ENCODE measurements around the gene SAMMSON.

The SAMMSON gene

DNA sequence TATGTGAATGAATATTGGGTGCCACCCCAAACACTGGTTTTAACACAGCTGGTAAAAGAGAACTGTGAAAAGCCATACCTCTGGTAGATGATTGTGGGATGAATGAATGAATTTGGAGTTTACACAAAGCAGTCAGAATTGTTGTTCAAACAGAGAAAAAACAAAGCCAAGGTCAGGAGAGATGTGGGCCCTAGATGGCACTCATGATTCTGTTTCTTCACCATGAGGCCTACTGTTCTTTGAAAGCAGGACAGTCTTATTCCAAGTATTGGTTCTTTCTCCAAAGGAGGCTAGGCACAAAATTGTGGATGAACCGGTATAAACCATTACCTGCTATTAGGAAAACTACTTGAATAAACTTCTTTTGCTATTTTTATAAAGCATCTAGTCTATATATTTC, 97.6 kb downstream of the SAMMSON start:
- no peaks in the 10 kb centered on the region for H3K27me3 ChIP-seq (ENCODE audit: insufficient read depth, insufficient read length)
- H3K4me1 ChIP-seq (ENCODE audit: insufficient read depth, insufficient read length) = no peaks in the 10 kb centered on the region
- H3K36me3 ChIP-seq (ENCODE audit: insufficient read depth, insufficient read length, low read length) = no peaks in the 10 kb centered on the region
- TF ChIP-seq YY1 (IDR thresholded peaks at IDR 0.05; ENCODE audit: insufficient read depth, insufficient read length) (no peak), SUZ12 (IDR thresholded peaks at IDR 0.05; ENCODE audit: extremely low read depth, insufficient read depth, insufficient read length) (no peak), ZNF274 (IDR thresholded peaks at IDR 0.05; ENCODE audit: low read depth, low read length) (no peak)
- DNase-seq (ENCODE audit: low read depth, low spot score) = no peak
- H3K9ac ChIP-seq (ENCODE audit: insufficient read length, low read depth) = no peak overlapping the region
- no peak overlapping the region for H3K4me3 ChIP-seq (ENCODE audit: insufficient read length, low read depth)
- H3K9me3 ChIP-seq (ENCODE audit: insufficient read depth, low read length) = no peaks in the 10 kb centered on the region

DNA sequence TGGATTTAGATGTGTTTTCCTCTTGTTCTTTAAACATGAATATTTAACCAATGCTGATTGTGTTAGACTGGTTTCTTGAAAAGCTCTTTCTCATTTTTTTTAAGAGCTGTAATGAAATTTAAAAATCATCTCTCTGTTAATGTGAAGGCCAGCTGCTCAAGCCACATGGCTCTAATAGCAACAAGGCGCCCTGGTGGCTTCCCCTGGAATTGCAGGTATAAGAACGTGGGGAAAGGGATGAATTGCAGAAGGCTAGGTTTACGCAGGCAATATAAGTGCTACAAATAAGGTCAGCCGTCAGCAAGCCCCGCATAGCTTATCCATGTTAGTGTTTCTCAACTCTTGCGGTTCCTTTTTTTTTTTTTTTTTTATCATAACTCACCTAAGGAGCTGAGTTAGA, 108.5 kb downstream of the SAMMSON start:
- no peak overlapping the region for H3K9ac ChIP-seq (ENCODE audit: insufficient read length, low read depth)
- H3K9me3 ChIP-seq (ENCODE audit: insufficient read depth, low read length) = no peaks in the 10 kb centered on the region
- no peaks in the 10 kb centered on the region for H3K27me3 ChIP-seq (ENCODE audit: insufficient read depth, insufficient read length)
- H3K36me3 ChIP-seq (ENCODE audit: insufficient read depth, insufficient read length, low read length) = no peaks in the 10 kb centered on the region
- H3K4me3 ChIP-seq (ENCODE audit: insufficient read length, low read depth) = no peak overlapping the region
- DNase-seq (ENCODE audit: low read depth, low spot score) = peak; percentile 39
- no peaks in the 10 kb centered on the region for H3K4me1 ChIP-seq (ENCODE audit: insufficient read depth, insufficient read length)
- TF ChIP-seq YY1 (IDR thresholded peaks at IDR 0.05; ENCODE audit: insufficient read depth, insufficient read length) = no peak
- TF ChIP-seq ZNF274 (IDR thresholded peaks at IDR 0.05; ENCODE audit: low read depth, low read length) = no peak
- TF ChIP-seq SUZ12 (IDR thresholded peaks at IDR 0.05; ENCODE audit: extremely low read depth, insufficient read depth, insufficient read length) = no peak

DNA sequence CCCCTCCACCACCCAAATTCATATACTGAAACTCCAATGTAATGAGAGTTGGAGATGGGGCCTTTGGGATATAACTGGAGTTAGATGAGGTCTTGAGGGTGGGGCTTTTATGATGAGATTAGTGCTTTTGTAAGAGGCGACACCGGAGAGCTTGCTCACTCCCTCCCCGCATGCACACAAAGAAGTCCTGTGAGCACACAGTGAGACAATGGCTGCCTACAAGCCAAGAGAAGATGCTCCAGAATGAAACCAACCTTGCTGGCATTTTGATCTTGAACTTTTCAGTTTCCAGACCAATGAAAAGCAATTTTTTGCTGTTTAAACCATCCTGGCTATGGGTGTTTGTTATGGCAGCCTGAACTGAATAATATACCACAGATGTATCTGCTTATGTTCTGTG, 109.0 kb downstream of the SAMMSON start:
- Histone ChIP-seq H3K36me3 (ENCODE audit: insufficient read depth, insufficient read length, low read length) (no peaks in the 10 kb centered on the region), H3K27me3 (ENCODE audit: insufficient read depth, insufficient read length) (no peaks in the 10 kb centered on the region), H3K9ac (ENCODE audit: insufficient read length, low read depth) (no peak overlapping the region), H3K4me1 (ENCODE audit: insufficient read depth, insufficient read length) (no peaks in the 10 kb centered on the region), H3K4me3 (ENCODE audit: insufficient read length, low read depth) (no peak overlapping the region), H3K9me3 (ENCODE audit: insufficient read depth, low read length) (no peaks in the 10 kb centered on the region)
- no peak for DNase-seq (ENCODE audit: low read depth, low spot score)
- TF ChIP-seq ZNF274 (IDR thresholded peaks at IDR 0.05; ENCODE audit: low read depth, low read length) (no peak), SUZ12 (IDR thresholded peaks at IDR 0.05; ENCODE audit: extremely low read depth, insufficient read depth, insufficient read length) (no peak), YY1 (IDR thresholded peaks at IDR 0.05; ENCODE audit: insufficient read depth, insufficient read length) (no peak)

DNA sequence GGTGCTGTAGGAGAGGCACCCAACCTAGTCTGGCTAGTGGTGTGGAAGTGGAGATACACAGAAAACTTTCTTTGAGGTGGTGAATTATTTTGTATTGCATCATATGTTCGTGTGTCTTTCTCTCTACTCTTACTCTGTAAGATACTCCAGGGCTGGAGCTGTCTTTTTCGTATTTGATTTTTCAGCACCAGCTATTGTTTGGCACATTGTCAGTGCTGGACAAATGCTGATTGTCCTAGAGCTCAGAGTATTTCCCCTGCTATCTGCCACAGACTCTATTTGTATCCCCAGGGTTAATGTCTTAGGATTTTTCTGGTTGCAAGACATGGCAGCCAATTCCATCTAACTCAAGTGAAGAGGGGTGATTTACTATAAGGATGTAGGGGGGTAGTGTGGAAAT, 110.5 kb downstream of the SAMMSON start:
- no peak for TF ChIP-seq ZNF274 (IDR thresholded peaks at IDR 0.05; ENCODE audit: low read depth, low read length)
- no peak for TF ChIP-seq YY1 (IDR thresholded peaks at IDR 0.05; ENCODE audit: insufficient read depth, insufficient read length)
- no peak for TF ChIP-seq SUZ12 (IDR thresholded peaks at IDR 0.05; ENCODE audit: extremely low read depth, insufficient read depth, insufficient read length)
- DNase-seq (ENCODE audit: low read depth, low spot score) = no peak

DNA sequence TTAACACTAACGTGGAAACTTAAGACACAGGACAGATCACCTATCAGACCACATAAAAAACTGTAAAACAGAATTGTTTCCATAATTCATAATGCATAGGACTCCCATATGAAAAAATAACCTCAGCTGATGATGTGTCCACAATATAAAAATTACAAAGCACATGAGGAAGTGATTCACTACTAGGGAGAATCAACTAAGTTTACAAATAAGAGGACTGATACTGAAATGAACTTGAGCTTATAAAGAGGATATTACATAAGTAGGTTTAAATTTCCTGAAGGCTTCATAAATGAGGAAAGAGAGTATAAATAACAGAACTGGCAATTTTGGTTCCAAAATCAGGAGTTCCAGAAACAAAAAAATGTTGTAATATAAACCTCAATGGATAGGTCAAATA, 111.9 kb downstream of the SAMMSON start:
- H3K9ac ChIP-seq (ENCODE audit: insufficient read length, low read depth) = no peak overlapping the region

More for the DNA sequence above, 110.5 kb downstream of the SAMMSON start:
- H3K36me3 ChIP-seq (ENCODE audit: insufficient read depth, insufficient read length, low read length) = no peaks in the 10 kb centered on the region
- no peak overlapping the region for H3K4me3 ChIP-seq (ENCODE audit: insufficient read length, low read depth)
- H3K9me3 ChIP-seq (ENCODE audit: insufficient read depth, low read length) = no peaks in the 10 kb centered on the region
- H3K4me1 ChIP-seq (ENCODE audit: insufficient read depth, insufficient read length) = no peaks in the 10 kb centered on the region
- H3K9ac ChIP-seq (ENCODE audit: insufficient read length, low read depth) = no peak overlapping the region
- H3K27me3 ChIP-seq (ENCODE audit: insufficient read depth, insufficient read length) = no peaks in the 10 kb centered on the region

DNA sequence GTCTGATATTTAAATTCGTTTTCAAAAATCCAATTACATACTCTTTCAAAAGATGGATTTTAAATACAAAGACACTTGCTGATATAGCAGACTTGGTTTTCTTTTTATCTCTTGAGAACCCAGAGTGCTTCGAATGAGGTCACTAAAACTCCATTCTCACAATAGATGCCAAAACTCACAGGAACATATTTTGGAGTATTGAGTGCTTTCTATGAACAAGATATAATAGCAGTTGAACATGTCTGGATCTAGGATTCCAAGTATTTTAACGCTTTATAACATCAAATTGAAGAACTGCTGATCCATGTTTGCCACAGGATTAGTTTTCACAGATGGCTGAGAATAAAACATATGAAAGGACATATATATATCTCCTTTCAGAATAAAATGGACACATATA, 113.2 kb downstream of the SAMMSON start:
- Histone ChIP-seq H3K4me3 (ENCODE audit: insufficient read length, low read depth) (no peak overlapping the region), H3K36me3 (ENCODE audit: insufficient read depth, insufficient read length, low read length) (no peaks in the 10 kb centered on the region), H3K9ac (ENCODE audit: insufficient read length, low read depth) (no peak overlapping the region), H3K9me3 (ENCODE audit: insufficient read depth, low read length) (no peaks in the 10 kb centered on the region), H3K27me3 (ENCODE audit: insufficient read depth, insufficient read length) (no peaks in the 10 kb centered on the region), H3K4me1 (ENCODE audit: insufficient read depth, insufficient read length) (no peaks in the 10 kb centered on the region)
- DNase-seq (ENCODE audit: low read depth, low spot score) = no peak
- TF ChIP-seq ZNF274 (IDR thresholded peaks at IDR 0.05; ENCODE audit: low read depth, low read length) = no peak
- no peak for TF ChIP-seq SUZ12 (IDR thresholded peaks at IDR 0.05; ENCODE audit: extremely low read depth, insufficient read depth, insufficient read length)
- no peak for TF ChIP-seq YY1 (IDR thresholded peaks at IDR 0.05; ENCODE audit: insufficient read depth, insufficient read length)

More for the DNA sequence above, 111.9 kb downstream of the SAMMSON start:
- TF ChIP-seq YY1 (IDR thresholded peaks at IDR 0.05; ENCODE audit: insufficient read depth, insufficient read length) (no peak), SUZ12 (IDR thresholded peaks at IDR 0.05; ENCODE audit: extremely low read depth, insufficient read depth, insufficient read length) (no peak), ZNF274 (IDR thresholded peaks at IDR 0.05; ENCODE audit: low read depth, low read length) (no peak)
- Histone ChIP-seq H3K36me3 (ENCODE audit: insufficient read depth, insufficient read length, low read length) (no peaks in the 10 kb centered on the region), H3K4me1 (ENCODE audit: insufficient read depth, insufficient read length) (no peaks in the 10 kb centered on the region), H3K4me3 (ENCODE audit: insufficient read length, low read depth) (no peak overlapping the region), H3K9me3 (ENCODE audit: insufficient read depth, low read length) (no peaks in the 10 kb centered on the region), H3K27me3 (ENCODE audit: insufficient read depth, insufficient read length) (no peaks in the 10 kb centered on the region)
- DNase-seq (ENCODE audit: low read depth, low spot score) = no peak

DNA sequence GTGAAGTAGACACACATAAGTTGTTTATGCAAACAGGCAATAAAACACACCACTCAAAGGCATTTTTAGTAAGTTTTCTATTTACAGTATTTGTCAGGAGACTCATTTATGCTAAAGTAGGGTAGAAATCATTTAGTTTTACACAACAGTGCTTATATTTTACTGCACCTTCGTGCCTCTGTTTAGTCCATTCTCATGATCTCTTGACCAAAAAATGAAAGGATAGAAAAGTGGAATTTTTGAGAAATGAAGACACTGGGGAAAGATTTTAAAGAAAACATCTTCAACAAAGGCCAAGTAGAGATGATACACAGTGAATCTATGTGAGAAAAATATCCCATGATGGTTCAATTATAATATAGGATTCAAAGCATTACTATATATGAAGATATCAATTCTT, 114.9 kb downstream of the SAMMSON start:
- no peaks in the 10 kb centered on the region for H3K36me3 ChIP-seq (ENCODE audit: insufficient read depth, insufficient read length, low read length)
- H3K9ac ChIP-seq (ENCODE audit: insufficient read length, low read depth) = no peak overlapping the region
- H3K4me1 ChIP-seq (ENCODE audit: insufficient read depth, insufficient read length) = no peaks in the 10 kb centered on the region
- DNase-seq (ENCODE audit: low read depth, low spot score) = no peak
- H3K9me3 ChIP-seq (ENCODE audit: insufficient read depth, low read length) = no peaks in the 10 kb centered on the region
- no peaks in the 10 kb centered on the region for H3K27me3 ChIP-seq (ENCODE audit: insufficient read depth, insufficient read length)
- H3K4me3 ChIP-seq (ENCODE audit: insufficient read length, low read depth) = no peak overlapping the region
- TF ChIP-seq SUZ12 (IDR thresholded peaks at IDR 0.05; ENCODE audit: extremely low read depth, insufficient read depth, insufficient read length) (no peak), ZNF274 (IDR thresholded peaks at IDR 0.05; ENCODE audit: low read depth, low read length) (no peak), YY1 (IDR thresholded peaks at IDR 0.05; ENCODE audit: insufficient read depth, insufficient read length) (no peak)
